Cardiac septum (tissue), 1 donor: ENCODE data around the gene MYLK. TPM values are rescaled to one million over a fixed set of nuclear protein-coding genes. Genes with fewer than 3 reads are reported as not detected.

Experiments used
- DNase-seq: peaks from one replicate; pipeline ENCODE4 v3.0.0-alpha.2; 2020; ENCODE audit warnings: low spot score
- intact Hi-C: fragments of 100-400 bp; cut with DNase I; formaldehyde crosslinking; loops from one replicate; pipeline ENCODE4 v1.14.0; 2022
- total RNA-seq: library from RNA; stranded (reverse); fragmentation: NEBNext Ultra II Directional; extraction: Animal tissue kit (Norgen Biotek cat#: 25700); gene quantifications from one replicate; pipeline ENCODE4 v1.2.1, GENCODE V29; 2021
- donor health status: DM: no; HTN: no; CAD: no.

MYLK gene
- total RNA-seq, 1 donor from 2014 or later, result 17.8 TPM

DNA sequence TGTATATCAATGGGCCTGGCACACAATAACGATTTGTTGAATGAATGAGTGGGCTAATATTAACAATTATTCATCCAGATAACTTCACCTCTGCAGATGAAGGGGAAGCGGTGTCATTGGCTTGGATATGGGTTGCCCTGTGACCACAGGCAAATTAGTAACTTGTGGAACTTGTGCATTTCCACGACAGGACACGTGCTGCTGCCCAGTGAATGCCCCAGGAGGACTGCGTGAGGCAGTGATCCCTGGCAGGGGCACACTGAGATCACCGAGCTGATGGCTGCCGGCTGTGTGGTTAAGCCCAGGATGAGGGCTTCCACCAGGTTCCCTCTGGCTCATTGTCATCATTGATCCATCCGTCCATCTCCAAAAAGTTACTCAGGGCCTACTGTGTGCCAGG is 215.2 kb downstream of the MYLK start:
- DNase-seq, result no peak
- intact Hi-C loops, result no loop called here

GRCh38 chr3:123667784-123668183 is 216.3 kb downstream of the MYLK start:
- no peak for DNase-seq
- intact Hi-C loops, result no loop called here

DNA sequence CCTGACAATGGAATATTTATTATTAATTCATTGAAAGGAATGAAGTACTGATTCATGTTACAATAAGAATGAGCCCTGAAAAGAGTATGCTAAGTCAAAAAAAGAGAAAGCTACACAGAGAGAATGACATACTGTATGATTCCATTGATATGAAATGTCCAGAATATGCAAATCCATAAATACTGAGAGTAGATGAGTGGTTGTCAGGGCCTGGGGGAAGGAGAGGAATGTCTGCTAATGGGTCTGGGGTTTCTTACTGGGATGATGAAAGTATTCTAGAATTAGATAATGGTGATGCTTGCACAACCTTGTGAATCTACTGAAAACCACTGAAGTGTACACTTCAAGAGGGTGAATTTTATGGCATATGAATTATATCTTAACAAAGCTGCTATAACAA is 219.4 kb downstream of the MYLK start:
- DNase-seq, result no peak
- intact Hi-C loops, result no loop called here

DNA sequence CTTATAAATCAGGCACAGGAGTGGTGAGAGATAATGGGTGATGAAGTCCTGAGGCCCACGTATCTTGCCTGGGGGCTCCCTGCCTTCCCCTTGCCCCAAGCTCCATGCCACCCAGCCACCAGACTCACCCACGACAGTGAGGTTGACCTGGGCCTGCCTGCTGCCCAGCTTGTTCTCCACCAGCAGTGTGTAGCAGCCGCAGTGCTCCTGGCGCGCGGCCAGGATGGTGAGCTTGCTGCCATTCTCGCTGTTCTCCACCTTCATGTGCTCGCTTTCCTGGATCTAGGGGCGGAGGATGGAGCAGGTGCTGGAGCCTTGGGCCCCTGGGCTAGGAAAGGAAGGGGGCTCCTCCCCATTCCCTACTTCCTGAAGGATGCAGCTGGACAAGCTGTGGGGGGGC is 220.2 kb downstream of the MYLK start:
- intact Hi-C loops, result no loop called here
- DNase-seq, result no peak

DNA sequence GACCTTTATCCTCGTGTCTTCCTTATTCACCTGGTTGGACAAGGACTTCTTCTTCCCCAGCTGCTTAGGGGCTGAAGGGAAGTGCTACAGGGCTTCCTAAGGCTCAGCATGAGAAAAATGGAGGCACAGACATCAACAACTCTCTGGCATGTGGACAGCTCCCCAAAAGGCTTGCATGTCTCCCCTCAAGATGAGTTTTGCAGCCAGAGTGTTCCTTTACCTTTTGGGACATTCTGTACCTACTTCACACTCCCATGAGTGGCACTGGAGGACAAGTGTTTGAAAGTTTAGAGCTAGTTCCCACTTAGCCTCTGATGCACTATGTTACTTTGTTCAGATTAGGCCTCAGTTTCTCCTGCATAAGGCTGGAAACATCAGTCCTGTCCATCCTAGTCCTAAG is 222.2 kb downstream of the MYLK start:
- intact Hi-C loops, result no loop called here

DNA sequence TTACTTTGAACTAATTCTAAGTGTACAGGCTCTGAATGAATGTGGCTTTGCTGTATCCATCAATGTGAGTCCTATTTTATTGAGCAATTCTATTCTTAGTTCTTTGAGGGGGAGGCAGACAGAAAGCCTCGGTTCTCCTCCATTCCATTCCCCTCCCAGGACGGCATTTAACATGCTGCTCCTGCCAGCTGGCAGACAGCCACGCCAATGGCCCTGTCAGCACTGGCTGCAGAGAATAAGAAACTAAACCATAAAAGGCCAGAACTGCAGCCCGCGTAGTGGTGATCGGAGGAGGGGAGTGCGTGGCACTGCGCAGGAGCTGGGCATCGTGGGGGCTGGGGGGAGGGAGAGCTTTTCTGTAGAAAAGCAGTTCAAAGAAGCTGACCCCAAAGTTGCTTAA is 223.2 kb downstream of the MYLK start:
- DNase-seq, result peak; percentile 93

More for the DNA sequence above, 222.2 kb downstream of the MYLK start:
- no peak for DNase-seq

DNA sequence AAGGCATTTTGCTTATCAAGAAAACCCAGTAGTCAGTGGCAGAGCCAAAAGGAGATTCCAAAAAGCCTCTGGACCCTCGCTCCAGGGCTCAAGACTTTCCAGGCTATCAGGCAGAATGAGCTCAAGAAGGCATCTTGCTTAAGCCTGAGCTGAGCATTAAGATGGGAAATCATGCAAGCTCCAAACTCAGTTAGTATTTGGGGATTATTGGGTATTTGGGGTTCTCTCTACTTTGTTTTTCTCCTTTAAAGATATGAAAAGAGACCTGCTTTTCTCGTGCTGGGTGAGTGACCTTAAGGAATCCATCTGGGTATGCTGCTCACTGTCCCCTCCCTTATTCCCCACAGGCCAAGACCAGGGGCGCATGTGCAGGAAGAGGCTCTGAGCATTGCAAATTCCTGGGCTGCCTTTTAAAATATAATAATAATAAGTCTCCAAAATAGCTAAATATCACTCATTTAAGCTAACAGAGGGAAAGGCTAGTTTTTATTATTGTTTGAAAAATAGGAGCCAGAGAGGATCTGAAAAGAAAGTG is 223.9 kb downstream of the MYLK start:
- intact Hi-C loops, result no loop called here
- DNase-seq, result no peak

More for the DNA sequence above, 223.2 kb downstream of the MYLK start:
- intact Hi-C loops, result no loop called here

- no peak for DNase-seq
- intact Hi-C loops, result no loop called here
Observed at GRCh38 chr3:123658852-123659206, 225.3 kb downstream of the MYLK start.

DNA sequence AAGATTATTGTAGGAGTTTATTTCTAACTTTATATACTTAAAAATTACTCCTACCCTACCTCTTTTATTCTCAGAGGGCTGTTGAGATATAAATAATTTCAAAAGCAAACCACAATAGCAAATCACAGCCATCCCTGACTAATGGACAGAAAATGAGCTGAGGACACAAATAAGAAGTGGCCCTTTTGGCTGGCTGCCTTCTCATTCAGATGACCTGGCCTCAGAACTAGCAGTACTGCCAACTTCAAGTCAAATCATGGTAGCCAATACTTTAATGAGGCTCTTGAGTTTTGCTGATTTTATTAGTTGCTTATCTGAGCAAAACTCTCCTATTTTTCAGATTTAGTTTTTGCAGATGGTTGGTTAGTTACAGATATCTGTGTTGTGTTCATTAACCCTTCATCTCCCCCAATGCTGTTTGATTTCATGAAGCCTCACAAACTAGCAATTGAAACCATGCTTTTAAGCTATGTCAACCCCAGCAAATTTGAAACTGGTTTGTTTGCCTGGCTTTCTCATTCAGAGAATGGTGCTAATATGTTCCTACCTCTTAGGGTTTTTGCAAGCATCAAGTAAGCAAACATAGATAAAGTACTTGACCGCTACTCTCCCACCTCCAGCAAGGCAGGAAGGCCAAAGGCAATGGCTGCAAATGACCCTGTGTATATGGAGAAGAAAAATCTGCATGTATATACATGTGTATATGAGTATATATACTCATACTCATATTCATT is 225.8 kb downstream of the MYLK start:
- intact Hi-C loops, result no loop called here
- peak; percentile 67 for DNase-seq

DNA sequence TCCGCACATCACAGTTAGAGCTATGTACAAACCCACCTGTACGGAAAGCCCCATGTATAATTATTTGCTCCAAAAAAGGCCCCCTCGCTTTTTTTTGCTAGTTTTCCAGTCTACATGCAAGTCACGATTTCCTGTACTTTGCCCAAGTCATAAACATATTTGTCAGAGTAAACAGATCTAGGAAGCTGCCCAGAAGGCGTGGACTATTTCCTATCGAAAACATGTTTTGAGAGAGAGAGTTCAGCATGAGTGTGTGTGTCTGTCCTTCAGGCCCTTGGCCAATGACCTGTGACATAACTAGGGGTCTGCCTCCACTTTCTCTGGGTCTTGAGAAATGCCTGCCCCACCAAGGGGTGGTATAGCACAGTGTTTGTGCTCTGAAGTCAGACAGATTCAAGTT is 226.6 kb downstream of the MYLK start:
- intact Hi-C loops, result no loop called here
- DNase-seq, result no peak

DNA sequence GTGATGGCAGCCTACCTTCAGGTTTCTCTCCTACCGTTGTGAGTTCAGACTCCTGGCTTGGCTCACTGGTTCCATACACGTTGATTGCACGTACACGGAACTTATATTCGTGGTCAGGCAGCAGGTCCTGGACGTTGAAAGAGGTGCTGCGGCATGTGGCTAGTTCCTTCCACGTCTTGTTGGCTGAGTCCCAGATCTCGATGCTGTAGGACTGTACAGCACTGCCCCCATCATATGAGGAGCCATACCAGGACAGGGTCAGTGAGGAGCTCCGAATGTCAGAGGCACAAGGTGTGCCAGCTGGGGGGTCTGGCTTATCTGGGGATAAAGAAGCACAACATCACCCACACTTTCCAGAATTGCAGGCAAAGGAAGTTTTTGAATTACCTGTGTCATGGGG is 227.0 kb downstream of the MYLK start:
- peak; percentile 63 for DNase-seq
- intact Hi-C loops, result no loop called here

- intact Hi-C loops, result no loop called here
- DNase-seq, result no peak
Observed at GRCh38 chr3:123656691-123657090, 227.4 kb downstream of the MYLK start.

GRCh38 chr3:123656274-123656673 is 227.9 kb downstream of the MYLK start:
- intact Hi-C loops, result no loop called here
- DNase-seq, result no peak

DNA sequence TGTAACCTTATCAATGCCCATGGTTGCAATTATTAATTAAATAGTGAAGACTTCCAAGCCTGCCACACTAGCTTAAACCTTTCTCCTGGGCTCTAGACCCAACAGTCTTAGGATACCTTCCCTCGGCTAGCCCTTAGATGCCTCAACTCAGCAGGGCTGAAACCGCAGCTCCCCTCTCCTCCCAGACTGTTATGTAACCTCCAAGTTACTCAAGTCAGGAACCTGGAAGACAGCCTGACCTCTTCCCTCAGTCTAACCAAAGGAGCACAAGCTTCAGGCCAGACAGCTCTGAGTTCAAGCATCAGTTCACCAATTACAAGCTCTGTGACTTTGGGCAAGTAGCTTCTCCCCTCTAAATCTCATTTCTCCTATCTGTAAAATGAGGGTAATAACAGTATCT is 228.7 kb downstream of the MYLK start:
- DNase-seq, result no peak
- intact Hi-C loops, result no loop called here

- no peak for DNase-seq
- intact Hi-C loops, result no loop called here
Observed at GRCh38 chr3:123653221-123653682, 230.9 kb downstream of the MYLK start.

- intact Hi-C loops, result loop anchor here (1.0 kb wide), 3 partner anchors 50 to 71 kb away; no protein-coding TSS in a partner anchor
- peak; percentile 88 for DNase-seq
Observed at GRCh38 chr3:123652342-123652984, 231.7 kb downstream of the MYLK start.

DNA sequence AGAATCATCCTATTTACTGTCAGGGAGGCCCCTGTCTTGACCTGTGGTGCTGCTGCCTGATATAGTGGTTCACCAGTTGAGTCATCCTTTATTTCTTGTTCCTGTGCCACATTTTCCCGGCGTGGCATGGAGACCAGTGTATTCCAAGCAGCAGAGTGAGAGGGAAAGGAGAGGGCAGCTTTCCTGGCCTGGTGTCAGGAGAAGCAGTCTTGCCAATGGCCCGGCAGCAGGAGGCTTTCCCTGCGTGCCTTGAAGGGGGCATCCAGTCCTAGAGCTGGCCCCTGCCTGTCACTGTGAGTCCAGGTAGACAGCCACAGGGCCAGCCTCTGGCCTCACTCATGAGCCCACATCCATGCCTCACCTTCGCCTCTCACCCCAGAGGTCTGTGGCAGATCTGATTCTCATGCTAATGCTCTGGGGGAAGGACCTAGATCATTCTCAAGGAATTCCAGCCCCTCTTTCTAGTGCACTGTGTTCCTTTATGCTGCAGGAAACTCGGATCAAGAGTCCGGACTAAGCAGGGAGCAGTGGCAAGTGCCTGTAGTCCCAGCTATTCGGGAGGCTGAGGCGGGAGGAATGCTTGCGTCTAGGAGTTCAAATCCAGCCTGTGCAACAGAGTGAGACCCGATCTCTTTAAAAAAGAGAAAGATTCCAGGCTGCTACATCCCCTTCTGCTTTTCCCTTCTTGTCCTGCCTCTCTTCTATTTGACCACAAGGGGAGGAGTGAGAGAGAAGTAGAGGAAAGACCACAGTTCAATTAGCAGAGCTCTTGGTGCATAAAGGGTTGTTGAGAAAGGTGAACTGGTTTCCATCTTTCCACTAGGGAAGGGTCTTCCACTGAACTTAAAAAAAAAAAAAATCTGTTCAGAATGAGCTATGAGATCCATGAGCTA is 232.4 kb downstream of the MYLK start:
- no peak for DNase-seq
- intact Hi-C loops, result loop anchor here (1.0 kb wide), 3 partner anchors 51 to 72 kb away; no protein-coding TSS in a partner anchor

- intact Hi-C loops, result no loop called here
- no peak for DNase-seq
Observed at GRCh38 chr3:123650101-123650500, 234.0 kb downstream of the MYLK start.

DNA sequence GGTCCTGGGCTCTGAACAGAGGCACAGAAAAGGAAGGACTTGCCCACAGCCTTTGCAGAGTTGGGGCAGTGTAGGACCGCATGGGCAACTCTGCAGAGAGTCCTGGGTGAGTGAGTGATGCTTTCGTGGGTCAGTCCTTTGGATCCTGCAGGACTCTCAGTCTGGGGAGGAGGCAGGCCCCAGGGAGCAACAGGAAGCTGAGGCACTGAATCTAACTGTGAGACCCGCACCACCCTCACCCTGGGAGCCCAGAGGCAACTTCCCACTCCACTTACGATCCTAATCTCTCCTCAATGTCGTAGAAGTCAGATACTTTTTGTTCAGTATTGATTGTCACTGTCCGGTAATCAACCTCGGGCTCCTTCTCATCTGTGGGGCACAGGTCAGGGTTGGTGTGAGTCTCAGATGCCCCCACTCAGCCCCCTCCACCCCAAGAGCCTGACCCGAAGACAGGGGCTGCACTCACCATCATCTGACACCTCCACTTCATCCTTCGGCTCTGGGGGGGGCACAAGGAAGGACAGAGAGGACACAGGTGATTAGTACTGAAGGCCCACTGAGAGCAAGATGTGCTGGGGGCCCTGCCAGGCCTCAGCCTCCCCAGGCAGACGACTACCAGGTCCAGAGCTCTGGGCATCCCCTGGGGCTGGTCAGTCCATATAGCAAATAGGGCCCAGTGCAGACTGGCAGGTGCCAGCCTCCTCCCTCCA is 235.3 kb downstream of the MYLK start:
- intact Hi-C loops, result no loop called here
- DNase-seq, result no peak
